ENCODE results near the gene FAHD1. TPM values are rescaled to one million over a fixed set of nuclear protein-coding genes. Genes with fewer than 3 reads are reported as not detected.

The FAHD1 gene
- polyA plus RNA-seq, 3 donors = 7.5 to 24.9 (median 17.3) TPM

- WGBS (ENCODE audit: insufficient coverage) = no CpG with 5 or more reads among the region's 1 CpG
- no peaks in the 10 kb centered on the region for H3K27me3 ChIP-seq (ENCODE audit: control insufficient read depth in 2 of 2, insufficient read depth in 2 of 2, low read length in 2 of 2)
- no peak overlapping the region for H3K4me2 ChIP-seq (replicated peaks; ENCODE audit: extremely low read depth, low read length, poor library complexity, severe bottlenecking)
- H3K9me3 ChIP-seq (replicated peaks in 1 of 2; ENCODE audit: control insufficient read depth in 1 of 2, insufficient read depth in 1 of 2, low read length in 2 of 2) = no peaks in the 10 kb centered on the region
- H3K27me3 Mint-ChIP-seq (ENCODE audit: low read depth in 3 of 3) = peaks cover 2 to 19% (median 9%) of the 10 kb centered on the region in 3 donors
- no peak overlapping the region for H2AFZ ChIP-seq (ENCODE audit: insufficient read depth, low read depth, low read length, poor library complexity, severe bottlenecking)
- no peaks in the 10 kb centered on the region for H3K4me1 ChIP-seq (ENCODE audit: control insufficient read depth in 1 of 2, insufficient read depth in 2 of 2, low read length in 2 of 2)
- DNase-seq = no peak
- H3K36me3 Mint-ChIP-seq = no peaks in the 10 kb centered on the region
- no peak overlapping the region for H3K27ac ChIP-seq (ENCODE audit: low read depth in 1 of 2, low read length in 2 of 2)
- no peaks in the 10 kb centered on the region for H3K4me1 Mint-ChIP-seq
- intact Hi-C loops (cut with micrococcal nuclease) = no loop called here
- no peaks in the 10 kb centered on the region for H3K9me3 Mint-ChIP-seq
- no peaks in the 10 kb centered on the region for H3K36me3 ChIP-seq (replicated peaks in 1 of 2; ENCODE audit: control insufficient read depth in 1 of 2, insufficient read depth in 2 of 2, low read length in 2 of 2)
- no peak overlapping the region for H3K9ac ChIP-seq (ENCODE audit: insufficient read depth, low read length, poor library complexity, severe bottlenecking)
- no peak overlapping the region for H3K27ac Mint-ChIP-seq
- no peak overlapping the region for H3K4me3 Mint-ChIP-seq
- no peaks in the 10 kb centered on the region for H3K79me2 ChIP-seq (ENCODE audit: insufficient read depth, low read length)
- no peak overlapping the region for H3K4me3 ChIP-seq (replicated peaks in 1 of 3; ENCODE audit: low read depth in 2 of 3, low read length in 3 of 3)
- no peaks in the 10 kb centered on the region for H4K20me1 ChIP-seq (ENCODE audit: insufficient read depth, low read length)
- TF ChIP-seq CTCF (IDR thresholded peaks at IDR 0.05) = no peak
Measured at GRCh38 chr16:1846416-1846815, 19.4 kb downstream of the FAHD1 start.

- no peaks in the 10 kb centered on the region for H4K20me1 ChIP-seq (ENCODE audit: insufficient read depth, low read length)
- WGBS (ENCODE audit: insufficient coverage) = 93% methylated on average over 6 of the region's 7 CpGs
- H3K36me3 ChIP-seq (replicated peaks in 1 of 2; ENCODE audit: control insufficient read depth in 1 of 2, insufficient read depth in 2 of 2, low read length in 2 of 2) = no peaks in the 10 kb centered on the region
- no peaks in the 10 kb centered on the region for H3K9me3 Mint-ChIP-seq
- peaks cover 6 to 40% (median 11%) of the 10 kb centered on the region in 3 donors for H3K27me3 Mint-ChIP-seq (ENCODE audit: low read depth in 3 of 3)
- DNase-seq = no peak
- H3K79me2 ChIP-seq (ENCODE audit: insufficient read depth, low read length) = no peaks in the 10 kb centered on the region
- no peaks in the 10 kb centered on the region for H3K36me3 Mint-ChIP-seq
- no peak overlapping the region for H3K27ac Mint-ChIP-seq
- intact Hi-C loops (cut with micrococcal nuclease) = no loop called here
- H3K4me3 Mint-ChIP-seq = no peak overlapping the region
- no peak overlapping the region for H3K4me3 ChIP-seq (replicated peaks in 1 of 3; ENCODE audit: low read depth in 2 of 3, low read length in 3 of 3)
- H3K27me3 ChIP-seq (ENCODE audit: control insufficient read depth in 2 of 2, insufficient read depth in 2 of 2, low read length in 2 of 2) = peaks cover 0 to 3% of the 10 kb centered on the region in 2 donors
- TF ChIP-seq CTCF (IDR thresholded peaks at IDR 0.05) = no peak
- no peaks in the 10 kb centered on the region for H3K9me3 ChIP-seq (replicated peaks in 1 of 2; ENCODE audit: control insufficient read depth in 1 of 2, insufficient read depth in 1 of 2, low read length in 2 of 2)
- H3K27ac ChIP-seq (ENCODE audit: low read depth in 1 of 2, low read length in 2 of 2) = no peak overlapping the region
- no peaks in the 10 kb centered on the region for H3K4me1 ChIP-seq (ENCODE audit: control insufficient read depth in 1 of 2, insufficient read depth in 2 of 2, low read length in 2 of 2)
- no peaks in the 10 kb centered on the region for H3K4me1 Mint-ChIP-seq
- H3K4me2 ChIP-seq (replicated peaks; ENCODE audit: extremely low read depth, low read length, poor library complexity, severe bottlenecking) = no peak overlapping the region
- H2AFZ ChIP-seq (ENCODE audit: insufficient read depth, low read depth, low read length, poor library complexity, severe bottlenecking) = no peak overlapping the region
- H3K9ac ChIP-seq (ENCODE audit: insufficient read depth, low read length, poor library complexity, severe bottlenecking) = no peak overlapping the region
Measured at GRCh38 chr16:1850981-1851380, 24.0 kb downstream of the FAHD1 start.

Measured in CD14-positive monocyte (primary cell).